Cortex of kidney (tissue), 1 donor: ENCODE measurements around the gene MTTP.

Experiments
- DNase-seq: peaks from one replicate; lab custom pipeline; 2025; lab: John Stamatoyannopoulos, UW

Gene MTTP

DNA sequence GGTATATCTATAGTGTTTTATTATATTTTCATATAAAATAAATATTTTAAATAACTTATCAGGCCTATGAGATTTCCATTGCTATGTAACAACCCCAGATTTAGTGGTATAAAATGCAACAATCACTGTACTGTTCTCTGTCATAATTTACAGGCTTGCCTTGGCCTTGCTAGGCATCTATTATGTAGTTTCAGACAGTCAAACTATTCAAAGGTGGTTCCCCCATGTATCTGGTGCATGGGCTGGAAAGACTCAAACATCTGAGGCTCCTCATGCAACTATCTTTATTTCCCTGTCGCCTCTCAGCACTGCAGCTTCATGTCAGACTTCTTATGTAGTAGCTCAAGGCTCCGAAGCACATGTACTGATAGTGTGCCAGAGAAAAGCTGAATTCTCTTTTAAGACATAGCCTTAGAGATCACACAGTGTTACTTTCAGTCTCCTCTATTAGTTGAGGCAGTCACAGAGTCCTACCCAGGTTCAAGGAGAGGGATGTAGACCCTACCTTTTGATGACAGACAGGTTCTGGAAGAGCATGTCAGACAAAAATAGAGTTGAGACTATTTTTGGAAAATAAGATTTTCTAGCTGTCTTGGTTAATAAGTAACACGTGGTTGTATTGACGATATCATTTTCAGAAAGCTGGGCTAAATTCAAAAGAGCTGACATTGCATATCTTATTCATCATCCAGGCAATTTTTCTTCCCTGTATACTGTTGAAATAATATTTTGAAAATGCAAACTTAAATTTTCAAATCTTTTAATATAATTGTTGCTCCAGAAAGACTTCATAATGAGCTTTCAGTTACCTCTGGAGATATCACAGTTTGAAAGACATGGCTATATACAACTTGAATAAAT lies 19.4 kb downstream of the MTTP start:
- no peak for DNase-seq

DNA sequence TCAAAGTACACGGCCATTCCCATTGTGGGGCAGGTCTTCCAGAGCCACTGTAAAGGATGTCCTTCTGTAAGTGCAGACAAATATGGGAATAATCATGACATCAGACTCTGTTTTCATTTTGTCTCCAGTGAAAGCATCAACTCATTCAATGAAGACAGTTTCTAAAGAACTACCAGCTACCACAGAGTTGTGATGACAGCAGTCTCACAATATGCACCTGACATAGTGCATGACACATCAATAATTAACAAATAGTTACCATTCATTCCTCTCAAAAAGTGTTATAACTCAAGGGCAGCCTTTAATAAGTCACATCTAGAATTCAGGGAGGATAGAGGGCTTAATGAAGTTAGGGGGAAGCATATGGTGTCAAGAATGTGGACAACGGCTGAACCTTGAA lies 20.2 kb downstream of the MTTP start:
- no peak for DNase-seq

DNA sequence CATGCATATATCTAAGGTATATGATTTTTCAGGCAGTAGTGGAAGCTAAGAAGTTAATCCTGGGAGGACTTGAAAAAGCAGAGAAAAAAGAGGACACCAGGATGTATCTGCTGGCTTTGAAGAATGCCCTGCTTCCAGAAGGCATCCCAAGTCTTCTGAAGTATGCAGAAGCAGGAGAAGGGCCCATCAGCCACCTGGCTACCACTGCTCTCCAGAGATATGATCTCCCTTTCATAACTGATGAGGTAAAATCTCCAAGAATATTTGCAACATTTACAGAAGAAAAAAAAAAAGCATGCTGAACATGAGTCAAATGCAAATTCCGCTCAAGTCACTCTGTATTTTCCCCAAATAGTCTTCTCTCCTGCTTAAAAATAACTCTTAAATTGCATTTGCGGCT lies 32.1 kb downstream of the MTTP start:
- DNase-seq: no peak

DNA sequence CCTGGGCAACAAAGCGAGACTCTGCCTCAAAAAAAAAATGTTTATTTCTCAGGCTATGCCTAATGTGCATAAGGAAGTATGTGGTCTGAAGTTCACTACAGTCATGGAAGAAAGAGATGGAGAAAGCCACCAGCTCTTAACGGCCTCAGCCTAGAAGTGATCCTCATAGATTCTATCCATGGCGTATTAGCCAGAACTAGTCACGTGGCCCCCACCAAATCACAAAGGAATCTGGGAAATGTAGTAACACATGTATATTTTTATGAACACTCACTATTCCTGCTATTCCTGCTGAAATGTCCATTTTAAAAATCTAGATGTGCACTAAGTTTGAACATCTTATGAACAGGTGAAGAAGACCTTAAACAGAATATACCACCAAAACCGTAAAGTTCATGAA lies 33.8 kb downstream of the MTTP start:
- DNase-seq: no peak

DNA sequence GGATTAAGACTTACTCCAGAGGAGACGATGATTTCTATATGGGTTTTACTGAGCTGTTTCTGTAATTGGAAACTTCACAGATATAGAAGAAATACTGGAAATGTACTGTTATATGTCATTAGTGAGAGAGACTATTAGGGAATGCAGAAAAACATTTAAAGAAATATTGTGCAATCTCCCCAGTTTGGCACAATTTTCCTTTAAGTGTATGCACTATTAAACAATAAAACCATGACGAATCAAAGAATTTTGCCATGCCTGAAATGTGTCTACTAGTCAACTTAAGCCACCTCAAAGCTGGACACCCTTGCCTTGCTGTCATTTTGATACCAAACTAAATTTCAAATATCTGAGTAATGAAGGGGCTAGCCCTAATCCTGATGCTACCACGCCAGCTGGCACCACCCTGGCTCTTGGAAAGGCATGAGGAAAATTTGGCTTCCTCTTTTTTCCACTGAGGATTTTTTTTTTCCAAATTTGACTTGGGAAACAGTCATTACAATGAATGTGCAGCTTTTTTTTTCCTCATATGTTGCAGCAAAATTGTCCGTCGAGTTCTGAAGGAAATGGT lies 36.1 kb downstream of the MTTP start:
- no peak for DNase-seq

DNA sequence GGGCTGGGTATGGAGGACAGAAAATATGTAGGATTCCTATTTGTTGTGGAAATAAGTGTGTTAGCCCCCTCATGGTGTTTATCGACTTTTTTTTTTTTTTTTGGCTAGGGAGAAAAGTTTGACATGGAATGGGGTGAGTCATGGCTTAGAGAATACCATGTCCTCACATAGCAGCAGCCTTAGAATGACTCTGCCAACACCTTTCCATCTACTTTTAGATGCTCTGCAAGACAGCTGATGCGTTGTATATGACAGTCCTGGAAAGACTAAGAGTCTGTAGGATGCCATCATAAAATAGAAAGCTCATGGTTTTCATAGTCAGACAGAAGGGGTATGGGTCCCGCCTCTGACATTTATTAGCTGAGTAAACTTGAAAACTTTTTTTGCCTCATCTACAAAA lies 37.7 kb downstream of the MTTP start:
- DNase-seq: no peak

DNA sequence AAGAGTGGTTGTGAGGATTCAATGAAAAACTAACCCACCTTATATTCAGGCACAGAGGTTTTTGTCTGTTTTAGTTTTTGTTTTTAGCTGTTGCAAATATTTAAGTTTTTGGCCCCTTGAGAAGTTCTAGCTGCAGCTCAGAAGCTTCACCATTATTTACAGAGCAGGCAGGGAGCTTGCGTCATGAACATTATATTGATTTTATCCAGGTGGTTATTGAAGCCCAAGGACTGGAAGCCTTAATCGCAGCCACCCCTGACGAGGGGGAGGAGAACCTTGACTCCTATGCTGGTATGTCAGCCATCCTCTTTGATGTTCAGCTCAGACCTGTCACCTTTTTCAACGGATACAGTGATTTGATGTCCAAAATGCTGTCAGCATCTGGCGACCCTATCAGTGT lies 38.1 kb downstream of the MTTP start:
- DNase-seq: no peak

DNA sequence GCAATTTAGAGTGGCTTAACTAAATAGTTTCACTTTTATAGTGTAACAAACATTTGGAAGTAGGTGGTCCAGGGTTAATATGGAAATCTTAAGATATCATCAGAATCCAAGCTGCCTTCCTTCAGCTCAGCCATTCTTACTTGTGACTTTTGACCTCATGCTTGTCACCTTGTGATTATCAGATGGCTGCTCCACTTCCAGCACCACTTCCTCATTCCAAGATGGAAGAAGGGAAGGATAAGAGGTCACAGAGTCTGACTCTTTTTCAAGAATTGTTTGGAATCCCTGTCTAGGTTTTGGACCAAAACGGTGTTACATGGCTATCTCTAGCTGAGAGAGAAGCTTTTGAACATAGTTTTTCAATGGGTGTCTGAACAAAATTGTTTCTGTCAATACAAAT lies 39.9 kb downstream of the MTTP start:
- DNase-seq: no peak

DNA sequence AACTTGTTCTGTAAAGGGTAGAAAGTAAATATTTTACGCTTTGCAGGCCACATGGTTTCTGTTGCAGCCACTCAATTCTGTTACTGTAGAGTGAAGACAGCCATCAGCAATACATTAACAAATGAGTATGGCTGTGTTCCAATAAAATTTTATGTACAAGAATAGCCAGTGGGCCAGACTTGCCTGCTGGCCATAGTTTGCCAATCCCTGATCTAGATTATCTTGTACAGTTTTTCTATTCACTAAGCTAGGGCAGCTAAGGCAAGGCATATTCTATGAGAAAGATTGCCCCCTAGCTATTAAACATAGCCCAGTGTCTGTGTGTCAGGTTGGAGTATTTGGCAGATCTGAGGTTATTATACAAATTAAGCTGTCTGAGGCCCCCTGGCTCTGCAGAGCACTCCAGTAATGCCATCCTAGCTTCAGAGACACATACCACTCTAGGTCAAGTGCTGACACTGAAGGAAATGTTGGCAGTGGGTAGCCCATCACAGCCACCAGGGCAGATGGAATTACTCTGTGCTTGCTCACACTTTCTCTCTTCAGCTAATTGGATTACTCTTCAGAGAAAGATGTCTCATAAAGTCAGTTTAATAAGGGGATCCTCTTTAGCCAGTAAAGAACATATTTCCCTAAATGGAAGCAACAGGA lies 40.7 kb downstream of the MTTP start:
- no peak for DNase-seq

DNA sequence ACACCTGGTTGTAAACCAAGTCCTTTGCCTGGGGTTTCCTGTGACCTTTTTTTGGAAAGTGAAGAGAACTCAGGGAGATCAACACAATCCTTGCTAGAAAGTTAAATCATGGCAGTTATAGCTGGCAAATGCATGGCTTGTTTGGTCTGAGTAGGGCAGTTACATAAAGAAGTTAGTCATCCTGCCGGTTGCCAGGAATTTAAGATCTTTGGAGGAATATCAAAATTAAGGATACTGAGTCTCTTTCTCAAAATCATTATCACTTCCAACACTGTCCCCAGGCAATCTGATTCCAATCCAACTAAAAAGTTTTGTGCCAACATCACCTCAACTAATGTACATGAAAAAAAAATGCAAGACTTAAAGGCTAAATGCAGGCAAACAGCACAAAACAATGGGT lies 42.8 kb downstream of the MTTP start:
- no peak for DNase-seq

DNA sequence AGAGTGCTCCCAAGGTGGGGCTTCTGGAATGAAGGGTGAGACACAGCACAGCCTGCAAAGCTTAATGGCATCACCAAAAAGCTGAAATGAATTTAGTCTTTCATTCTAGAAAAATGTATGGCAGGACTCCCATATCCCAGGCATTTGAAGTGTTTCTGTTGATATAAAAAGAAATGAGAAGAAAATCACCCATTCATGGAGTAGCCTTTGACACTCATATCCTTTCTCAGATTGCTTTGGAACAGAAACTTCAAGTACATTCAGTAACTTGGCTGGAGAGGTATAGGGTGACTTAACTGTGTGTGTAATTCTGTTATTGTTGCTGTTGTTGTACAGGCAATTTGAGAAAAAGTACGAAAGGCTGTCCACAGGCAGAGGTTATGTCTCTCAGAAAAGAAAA lies 47.7 kb downstream of the MTTP start:
- no peak for DNase-seq

DNA sequence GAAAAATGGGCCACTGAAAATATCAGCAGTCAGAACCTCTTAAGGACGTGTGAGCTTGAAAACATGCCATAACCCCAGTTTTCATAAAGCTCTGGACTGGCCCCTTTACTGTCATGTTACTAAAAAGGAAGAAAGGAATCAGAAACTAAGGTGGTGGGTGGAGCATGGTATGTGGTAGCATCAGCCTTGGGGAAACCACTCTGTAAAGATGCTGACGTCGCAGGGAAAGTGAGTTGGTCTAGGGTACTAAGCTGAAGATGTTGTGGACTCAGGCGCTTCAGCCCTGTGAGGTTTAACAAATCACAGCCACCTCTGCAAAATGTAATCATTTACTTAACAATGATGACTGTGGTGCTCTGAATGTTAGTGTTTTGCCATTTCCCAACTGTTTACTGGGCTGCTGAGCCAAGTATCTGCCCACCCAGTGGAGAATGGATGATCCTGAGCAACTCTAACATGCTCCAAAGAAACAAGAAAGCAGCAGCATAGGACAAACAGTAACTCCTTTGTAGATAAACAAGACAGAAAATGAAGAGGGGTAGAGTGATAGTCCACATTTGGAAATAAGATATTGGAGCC lies 49.6 kb downstream of the MTTP start:
- DNase-seq: no peak

DNA sequence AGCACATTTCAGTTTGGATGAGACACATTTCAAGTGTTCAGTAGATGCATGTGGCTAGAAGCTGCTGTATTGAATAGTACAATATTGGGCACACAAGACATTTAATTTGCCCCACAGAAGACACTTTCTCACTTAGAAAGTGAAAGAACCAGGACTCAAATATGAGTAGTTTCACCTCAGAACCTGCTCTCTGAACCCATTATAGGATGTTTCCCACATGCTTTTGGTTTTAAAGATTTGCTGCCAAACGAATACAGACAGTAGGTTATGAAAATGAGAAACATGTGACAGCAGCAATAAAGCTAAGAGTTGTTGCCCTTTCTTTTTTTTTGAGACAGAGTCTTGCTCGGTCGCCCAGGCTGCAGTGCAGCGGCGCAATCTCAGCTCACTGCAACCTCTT lies 50.7 kb downstream of the MTTP start:
- DNase-seq: no peak

DNA sequence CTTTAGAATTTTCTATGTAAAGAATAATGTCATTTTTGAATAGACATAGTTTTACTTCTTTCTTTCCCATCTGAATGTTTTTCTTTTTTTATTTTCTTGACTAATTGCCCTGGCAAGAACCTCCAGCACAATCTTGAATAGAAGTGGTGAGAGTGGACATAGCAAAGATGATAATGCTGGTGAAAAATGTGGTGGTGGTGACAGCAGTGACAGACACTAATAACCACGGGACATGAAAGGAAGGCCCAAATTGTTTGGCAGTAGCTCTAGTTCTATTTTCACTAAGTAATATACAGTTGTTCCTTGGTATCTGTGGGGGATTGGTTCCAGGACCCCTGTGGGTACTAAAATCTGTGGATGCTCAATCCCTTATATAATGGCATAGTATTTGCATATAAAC lies 53.4 kb downstream of the MTTP start:
- no peak for DNase-seq

DNA sequence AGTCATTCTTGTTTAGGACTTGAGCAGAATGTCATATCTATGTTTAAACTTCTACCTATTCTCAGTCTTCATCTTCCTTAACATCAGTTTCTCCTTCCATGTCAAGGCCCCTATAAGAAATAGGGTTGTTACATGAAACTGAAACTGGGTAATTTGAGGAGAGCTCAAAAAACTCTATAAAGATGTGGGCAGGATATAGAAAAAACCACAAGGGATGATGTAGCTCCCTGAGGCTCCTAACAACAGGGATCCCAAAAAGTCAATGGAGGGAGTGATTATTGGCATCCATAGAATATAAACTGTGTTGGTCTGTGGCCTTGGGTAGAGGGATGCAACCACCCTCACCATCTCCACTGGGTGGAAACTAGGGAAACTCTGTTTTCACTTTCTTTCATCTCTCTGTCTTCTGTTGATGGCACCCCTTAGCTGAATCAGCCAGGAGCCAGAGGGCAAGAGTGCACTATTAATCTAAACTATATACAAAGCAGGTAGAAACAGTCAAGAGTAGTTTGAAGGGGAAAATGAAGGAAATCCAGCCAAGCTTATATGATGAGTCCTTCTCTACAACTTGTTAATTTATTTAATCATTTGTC lies 55.4 kb downstream of the MTTP start:
- no peak for DNase-seq

DNA sequence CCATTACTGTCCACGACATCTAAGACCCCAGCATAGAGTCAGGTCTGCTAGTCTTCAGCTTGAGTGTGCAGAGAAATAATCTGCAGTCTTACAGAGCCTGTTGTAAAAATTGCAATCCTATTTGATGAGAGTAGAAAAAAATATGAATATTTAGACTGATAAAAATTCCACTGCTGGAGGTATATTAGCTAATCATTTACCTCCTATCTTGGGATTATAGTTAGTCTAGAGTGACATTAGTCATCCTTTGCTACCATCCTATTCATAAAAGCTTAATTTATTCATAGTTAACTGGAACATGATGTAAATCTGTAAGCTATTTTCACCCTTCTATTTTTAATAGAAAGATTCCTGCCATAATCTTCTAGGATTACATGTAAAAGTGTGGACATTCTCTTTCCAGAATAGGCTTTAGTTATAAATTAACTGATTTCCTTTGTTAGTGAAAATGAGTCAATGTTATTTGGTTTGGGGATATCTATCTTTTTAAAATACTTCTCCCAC lies 56.3 kb downstream of the MTTP start:
- no peak for DNase-seq

DNA sequence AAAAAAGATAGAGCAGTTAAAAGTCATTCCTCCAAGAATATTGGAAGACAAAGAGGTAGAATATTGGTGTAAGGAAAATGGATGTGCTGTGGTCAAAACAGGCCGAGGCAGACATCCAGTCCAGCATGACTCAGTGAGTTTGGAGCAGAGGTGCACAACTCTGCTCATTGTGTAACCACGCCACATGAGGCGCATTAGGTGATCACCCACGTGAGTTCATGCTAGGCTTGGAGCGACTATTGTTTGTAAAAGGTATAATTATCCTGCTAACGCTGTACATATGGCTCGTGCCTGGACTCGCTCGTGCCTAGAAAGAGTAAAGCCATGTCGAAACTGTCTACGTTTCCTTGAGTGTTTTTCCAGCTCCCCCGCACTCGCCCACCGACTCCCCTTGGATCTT lies 59.1 kb downstream of the MTTP start:
- no peak for DNase-seq

DNA sequence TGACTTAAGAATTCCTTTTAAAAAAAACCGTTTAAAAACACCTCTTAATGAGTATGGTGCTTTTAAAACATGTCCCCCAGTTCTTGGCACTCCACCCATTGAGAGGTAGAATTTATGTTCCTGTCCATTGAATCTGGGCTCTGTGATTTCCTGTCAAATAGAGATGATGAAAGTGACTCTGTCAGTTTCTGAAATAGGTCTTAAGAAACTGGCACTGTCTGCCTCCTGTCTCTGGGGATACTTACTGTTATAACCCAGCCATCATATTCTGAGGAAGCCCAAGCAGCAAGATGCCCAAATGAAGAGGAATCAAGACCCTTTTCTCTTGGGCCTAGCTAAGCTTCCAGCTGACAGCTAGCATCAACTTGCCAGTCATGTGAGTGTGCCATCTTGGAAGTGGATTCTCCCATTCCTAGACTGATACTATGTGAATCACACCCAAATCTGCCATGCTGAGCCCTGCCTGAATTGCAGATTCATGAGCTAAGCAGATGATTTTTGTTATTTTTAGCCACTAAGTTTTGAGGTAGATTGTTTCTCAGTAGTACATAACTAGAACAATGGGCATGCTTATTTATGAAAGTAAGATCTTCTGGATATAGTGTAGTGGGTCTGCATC lies 60.2 kb downstream of the MTTP start:
- no peak for DNase-seq

DNA sequence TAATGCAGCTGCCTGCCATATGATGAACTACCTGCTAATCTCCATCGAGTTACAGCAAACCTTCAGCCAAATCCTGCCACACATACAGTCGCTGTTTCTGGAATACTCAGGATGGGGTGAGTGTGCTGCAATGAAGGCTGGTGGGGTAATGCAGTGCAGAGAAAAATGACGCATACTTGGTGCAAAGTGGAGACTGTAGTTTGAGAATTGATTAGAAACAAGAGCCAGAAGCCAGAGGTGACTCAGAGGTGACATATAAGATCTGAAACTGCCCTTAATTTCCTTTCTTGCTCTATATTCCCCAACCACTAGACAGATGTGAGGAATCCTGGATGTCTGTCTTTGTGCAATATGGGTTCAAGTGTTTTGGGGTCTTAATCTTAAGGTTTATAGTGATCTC lies 61.0 kb downstream of the MTTP start:
- no peak for DNase-seq

DNA sequence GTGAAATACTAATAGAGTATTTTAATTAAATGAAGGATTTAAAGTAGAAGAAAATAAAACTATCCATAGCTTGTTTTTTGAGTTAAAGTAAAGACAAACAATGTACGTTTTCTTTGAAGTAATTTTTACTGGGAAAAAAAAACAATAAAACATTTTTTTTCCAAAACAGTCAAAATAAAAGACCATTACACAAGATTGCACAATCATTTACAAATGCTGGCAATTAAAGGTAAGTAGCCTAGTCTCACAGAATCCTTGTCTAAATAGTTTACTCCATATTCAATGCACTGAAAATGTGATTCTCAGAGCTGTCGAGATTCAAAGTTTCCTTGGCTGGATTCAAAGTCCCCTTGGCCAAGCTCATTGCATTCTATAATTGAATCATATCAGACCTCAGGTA lies 61.8 kb downstream of the MTTP start:
- no peak for DNase-seq

DNA sequence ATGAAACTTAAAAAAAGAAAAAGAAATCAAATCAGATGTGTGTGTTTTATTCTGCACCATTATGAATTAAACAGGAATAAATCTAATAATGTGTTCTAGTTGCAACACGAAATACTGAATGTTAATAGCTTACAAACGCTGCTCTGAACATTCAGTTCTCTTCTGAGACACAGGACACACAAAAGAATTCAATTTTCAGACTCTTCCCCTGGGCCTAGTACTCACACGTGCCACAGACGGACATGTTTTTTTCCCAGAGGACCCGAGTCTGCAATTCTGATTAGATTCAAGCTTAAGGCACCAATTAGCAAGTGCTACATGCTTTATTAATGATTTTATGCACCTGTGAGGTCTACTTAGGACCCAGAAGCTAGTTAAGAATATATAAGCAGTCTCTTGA lies 62.5 kb downstream of the MTTP start:
- DNase-seq: no peak

DNA sequence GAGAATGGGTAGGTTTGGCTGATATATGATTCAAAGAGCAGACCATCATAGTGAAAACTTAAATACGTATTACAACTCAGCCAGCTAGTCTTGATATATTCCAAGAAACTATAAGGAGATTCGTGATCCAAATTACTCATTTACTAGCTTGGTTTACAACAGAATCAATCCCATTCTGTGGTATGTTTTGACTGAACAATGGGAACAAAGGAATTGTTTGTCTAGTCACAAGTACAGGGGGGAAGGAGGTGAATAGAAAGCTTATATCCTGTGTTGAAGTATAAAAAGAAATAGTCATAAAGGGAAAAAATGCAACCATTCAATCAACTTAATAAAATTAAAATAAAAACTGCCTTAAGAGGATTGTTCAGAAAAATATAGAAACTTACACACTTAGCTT lies 66.1 kb downstream of the MTTP start:
- DNase-seq: no peak
